Activated CD4-positive, alpha-beta T cell treated with anti-CD3 and anti-CD28 coated beads, Interleukin-2, amount 50 U/mL, for 24 hours (primary cell): Measurements from ENCODE around the gene STXBP6.
"Not testable (repeated sequence)": the region's sequence is repeated elsewhere in the genome, so short reads cannot be mapped to it uniquely, and the experiment has no call there.

ENCODE experiments used
- DNase-seq, 2 donors: peaks; one replicate each; pipeline ENCODE4 v3.0.0-alpha.2; 2020; ENCODE audit warnings: low read depth in 1 of 2, low spot score in 1 of 2

STXBP6 gene

DNA sequence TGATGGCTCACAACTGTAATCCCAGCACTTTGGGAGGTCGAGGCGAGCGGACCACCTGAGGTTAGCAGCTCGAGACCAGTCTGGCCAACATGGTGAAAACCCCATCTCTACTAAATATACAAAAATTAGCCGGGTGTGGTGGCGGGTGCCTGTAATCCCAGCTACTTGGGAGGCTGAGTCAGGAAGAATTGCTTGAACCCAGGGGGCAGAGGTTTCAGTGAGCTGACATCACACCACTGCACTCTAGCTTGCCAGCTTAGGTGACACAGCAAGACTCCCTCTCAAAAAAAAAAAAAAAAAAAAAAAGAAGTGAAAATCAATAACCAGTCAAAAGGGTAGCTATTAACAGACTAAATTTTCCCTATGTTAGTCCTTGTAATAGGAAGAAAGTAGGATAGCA is 213.6 kb downstream of the STXBP6 start:
- not testable (repeated sequence) for DNase-seq

DNA sequence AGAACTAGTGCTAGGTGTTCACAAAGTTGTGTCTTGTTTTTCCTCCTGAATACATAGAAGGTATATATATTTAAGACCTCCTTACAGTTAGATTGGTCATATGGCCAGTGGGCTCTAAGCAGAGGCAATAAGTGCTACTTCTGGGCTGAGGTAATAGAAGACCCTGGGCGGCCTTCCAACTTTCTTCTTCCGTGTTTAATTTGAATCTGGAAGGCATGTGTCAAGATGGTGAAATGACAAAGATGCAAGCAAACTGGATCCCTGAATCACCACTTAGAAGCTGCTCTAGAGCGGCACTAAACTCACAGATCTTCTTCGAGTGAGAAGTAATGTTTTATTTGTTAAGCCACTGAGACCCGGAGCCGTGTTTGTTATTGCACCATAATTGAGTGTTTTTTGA is 215.0 kb downstream of the STXBP6 start:
- no peak for DNase-seq

DNA sequence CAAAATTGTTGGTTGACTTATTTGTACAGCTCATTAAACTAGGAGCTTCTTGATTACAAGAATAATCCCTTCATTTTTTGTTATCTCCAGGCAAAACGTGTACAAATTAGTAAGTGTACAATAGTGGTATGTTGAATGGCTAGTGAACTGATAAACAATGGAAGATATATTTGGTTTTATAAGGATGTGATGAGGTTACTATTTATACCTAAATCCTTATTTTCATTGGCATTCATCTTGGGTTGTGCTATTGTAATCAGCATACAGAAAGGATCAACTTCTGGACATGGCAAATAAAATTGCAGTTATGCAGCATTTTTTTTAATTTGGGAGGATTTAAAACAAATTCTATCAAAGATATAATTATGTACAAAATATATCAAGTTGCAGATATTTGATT is 216.6 kb downstream of the STXBP6 start:
- DNase-seq, result no peak

DNA sequence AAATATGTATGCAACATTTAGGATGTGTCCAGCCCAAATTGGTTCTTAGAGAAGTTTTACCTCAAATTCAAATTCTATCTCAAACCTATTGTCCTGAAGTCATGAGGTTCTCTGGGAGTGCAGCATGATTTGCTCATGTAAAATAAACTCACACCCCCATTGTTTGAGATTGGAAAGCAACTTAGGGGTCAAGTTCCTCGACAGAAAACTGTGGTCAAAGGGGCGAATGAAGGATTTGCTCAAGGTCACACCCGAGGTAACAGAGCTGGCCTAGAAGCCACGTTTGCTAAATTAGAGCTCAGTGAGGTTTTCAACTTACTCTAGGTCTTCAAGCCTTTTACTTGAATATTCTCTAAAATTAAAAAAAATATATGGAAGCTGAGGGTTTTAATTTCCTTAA is 218.3 kb downstream of the STXBP6 start:
- no peak for DNase-seq

DNA sequence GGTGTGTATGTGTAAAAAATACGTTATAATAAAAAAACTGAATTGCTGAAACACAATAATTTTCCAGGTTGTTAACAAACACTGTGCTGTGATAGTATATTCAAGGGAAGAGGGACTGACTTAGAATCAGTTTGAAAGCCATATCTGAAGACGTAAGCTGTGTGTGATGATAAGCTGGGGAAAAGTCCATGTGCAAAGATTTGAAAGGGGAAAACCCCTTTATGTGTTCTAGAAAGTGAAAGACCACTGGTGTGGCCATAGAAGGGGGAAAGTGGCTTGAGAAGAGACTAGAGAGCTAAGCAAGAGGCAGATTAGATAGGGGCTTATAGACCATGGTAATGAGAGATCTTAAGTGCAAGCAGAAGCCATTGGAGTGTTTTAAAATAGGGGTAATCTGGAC is 220.1 kb downstream of the STXBP6 start:
- DNase-seq, result no peak

DNA sequence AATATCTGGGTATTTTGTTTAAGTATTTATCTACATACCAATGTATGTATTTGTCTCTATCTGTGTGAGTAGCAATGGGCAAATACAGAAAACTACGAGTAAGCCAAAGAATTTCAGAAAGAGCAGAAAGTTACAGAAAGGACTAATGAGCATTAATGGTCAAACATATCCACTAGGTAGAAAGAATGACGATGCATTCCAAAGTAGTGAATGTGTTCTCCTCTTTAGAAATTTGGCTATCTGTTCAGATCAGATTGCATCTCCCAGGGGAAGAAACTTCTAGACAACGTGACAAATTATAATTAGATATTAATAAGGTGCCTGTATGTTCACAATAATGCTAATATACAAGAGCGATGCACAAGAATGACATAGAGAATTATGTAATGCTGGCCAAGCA is 221.5 kb downstream of the STXBP6 start:
- DNase-seq, result no peak

DNA sequence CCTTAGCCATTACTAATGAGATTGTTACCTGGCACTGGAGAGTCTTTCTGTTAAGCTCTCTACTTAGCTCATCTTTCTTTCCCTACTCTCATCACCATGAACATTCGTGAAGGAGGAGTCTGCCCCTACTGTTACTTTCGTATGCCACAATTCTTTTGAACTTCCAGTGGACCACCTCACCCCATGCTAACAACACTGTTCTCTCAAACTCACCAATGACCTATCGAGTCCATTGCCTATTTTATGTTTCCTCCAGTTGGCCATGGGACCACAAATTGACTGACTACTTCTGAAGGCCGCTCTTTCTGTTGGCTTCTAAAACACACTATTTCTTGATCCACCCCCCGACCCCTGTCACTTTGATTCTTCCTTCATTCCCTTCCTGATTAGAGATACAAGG is 223.6 kb downstream of the STXBP6 start:
- DNase-seq, result no peak

GRCh38 chr14:24820616-24821015 is 229.3 kb downstream of the STXBP6 start:
- no peak for DNase-seq

DNA sequence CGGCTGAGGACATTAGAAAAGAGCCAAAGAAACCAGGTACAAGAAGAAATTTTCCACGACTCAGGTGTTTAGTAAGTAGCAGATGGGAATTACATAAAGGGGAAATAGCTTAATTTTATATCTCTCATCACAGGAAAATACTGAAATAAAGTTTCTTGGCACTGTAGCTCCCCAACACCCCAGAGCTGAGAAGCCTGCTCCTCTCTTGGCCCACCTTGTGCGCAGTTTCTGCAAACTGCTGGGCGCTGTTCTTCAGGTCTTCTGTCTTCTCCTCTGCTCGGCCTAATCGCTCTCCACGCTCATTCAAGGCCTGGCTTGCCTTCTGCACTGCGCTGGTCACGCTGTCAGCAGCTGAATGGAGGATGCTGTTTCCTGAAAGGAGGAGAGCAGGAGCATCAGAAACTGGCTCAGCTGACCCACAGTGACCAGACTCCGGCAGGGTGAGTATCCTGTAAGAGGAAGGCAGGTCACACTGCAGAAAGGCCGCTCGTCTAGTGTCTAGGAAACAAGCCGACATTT is 231.1 kb downstream of the STXBP6 start:
- DNase-seq, result no peak

DNA sequence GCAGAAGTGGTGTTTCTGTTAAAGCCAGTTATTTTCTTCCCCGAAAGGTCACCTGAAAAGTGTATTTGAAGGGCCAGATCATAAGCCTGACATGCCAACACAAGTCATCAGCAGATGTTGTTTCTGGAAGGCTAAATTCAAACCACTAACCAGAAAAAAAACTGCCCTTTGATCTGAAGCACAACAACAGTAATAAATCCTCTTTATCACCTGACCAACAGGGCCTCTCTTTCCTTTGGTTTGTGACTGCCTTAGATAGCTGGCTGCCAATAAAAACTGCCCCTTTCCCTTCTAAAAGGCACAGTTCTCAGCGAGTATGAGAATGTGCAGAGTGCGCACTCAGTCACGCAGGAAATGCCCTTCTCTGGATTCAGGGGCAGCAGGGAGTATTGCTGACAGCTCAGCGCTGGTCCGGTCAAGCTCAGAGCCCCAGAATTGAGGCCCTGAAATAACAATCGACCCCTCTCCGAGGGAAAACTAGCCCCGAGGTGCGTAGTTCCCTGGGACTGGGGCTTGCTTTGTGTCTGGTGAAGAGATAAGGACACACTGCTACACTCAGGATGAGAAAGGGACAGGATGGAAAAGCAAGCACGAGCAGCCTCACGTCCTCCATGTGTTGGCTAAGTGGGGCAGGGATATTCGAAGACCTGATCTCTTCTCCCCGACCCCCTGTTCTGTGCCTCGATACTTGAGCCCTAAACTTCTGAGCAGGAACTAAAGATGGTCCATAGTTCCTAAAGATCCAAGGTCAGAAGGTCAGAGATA is 231.7 kb downstream of the STXBP6 start:
- no peak for DNase-seq

DNA sequence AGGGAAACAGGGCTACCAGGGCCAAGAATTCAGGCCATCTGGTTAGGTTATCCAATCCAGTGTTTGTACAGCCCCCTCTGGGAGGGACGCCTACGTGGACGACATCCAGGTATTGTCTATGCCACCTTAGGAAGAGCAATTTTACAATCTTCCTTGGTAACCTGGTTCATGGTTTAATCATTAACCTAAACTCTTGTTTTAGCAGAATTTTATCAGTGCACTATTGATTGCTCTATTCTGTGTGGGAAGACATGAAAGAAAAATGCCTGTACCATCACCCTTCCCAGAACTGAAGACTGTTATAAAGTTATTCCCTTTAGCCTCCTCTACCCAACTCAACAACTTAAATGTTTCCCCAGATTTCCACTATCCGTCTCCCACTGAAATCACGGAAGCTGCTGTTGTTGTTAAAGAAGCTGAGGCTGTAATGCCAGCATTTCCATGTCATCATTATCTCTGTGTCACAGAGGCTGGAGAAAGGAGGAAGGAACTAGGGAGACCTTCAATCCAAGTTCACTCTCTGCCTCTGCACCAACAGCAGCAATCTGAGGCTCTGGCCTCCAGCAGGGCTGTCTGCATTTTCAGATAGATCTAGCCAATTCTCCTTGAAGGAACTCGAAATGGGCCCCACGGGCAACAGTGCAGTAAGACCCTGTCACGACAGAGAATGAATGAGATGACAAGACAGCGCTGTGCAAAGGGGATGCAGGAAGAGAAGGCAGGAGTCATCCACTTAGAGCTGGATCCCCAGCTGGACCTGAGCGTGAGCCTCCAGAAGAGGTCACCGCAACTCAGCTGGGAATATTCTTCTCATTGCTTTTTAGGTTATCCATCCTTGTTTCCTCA is 232.5 kb downstream of the STXBP6 start:
- DNase-seq, result no peak

DNA sequence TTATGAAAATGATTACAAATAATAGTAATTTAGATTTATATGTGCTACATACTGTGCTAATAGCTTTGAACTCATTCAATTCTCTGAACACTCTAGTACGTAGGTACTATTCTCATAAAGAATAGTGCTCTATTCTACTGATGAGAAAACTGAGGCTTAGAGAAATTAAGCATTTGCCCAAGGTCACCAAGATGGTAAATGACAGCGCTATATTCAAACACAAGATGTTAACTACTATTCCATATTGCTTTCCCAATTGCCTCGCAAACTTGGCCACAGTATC is 233.1 kb downstream of the STXBP6 start:
- DNase-seq, result no peak

DNA sequence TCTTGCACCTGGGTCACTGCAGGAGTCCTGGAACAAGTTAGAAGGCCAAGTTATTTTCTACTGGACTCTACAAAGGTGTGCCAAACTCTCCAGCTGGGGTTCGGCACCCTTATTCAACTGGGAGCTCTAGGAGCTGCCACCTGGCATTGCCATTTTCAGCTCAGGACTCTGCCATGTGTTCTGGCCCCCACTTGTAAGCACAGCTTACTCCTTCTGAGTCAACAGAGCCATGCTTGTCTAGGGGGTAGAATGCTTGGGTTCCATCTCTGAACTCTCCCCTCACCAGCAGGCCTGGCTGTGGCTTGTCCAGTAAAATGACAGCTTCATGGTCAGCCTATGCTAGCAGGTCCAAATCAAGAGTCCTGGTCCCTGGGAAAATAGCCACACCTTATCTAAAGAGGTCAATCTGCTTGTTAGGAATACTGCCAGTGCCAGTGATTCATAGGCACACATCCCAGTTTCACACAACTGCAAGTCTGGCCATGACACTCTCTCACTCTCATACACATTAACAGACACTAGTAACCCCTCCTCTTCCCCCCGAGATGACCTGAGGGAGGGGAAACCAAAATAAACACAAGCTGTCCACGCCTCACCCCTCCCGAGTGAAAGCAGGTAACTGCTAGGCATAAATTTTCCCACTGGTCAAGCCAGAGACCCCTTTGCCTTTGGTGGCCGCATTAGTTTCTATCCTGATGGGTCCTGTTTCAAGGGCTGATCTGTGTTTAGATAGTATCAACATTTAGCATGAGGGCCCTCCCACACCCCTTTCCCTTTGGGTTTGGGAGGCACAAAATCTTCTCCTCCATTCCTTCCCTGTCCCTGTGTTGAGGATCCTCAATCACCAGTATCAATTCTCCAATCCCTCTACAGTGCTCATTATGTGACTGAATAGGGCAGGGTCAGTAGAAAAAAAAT is 233.7 kb downstream of the STXBP6 start:
- no peak for DNase-seq

DNA sequence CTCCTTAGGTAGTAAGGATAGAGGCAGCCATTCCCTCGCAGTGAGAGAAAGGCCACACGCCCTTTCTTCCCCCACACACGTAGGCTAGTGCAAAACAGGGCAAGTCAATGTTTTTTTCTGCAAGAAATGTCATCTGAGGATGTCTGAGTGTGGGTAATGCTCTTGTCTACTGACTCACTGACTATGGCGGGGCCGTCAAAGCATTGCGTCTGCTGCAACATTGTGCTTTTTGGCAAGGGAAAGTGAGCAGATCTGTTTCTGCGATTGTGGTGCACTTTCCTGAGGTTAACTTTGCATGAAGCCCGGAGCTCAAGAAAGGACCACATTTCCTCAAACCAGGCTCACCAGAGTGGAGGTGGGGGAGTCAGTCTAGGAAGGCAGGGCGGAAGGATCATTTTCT is 234.4 kb downstream of the STXBP6 start:
- DNase-seq, result no peak

DNA sequence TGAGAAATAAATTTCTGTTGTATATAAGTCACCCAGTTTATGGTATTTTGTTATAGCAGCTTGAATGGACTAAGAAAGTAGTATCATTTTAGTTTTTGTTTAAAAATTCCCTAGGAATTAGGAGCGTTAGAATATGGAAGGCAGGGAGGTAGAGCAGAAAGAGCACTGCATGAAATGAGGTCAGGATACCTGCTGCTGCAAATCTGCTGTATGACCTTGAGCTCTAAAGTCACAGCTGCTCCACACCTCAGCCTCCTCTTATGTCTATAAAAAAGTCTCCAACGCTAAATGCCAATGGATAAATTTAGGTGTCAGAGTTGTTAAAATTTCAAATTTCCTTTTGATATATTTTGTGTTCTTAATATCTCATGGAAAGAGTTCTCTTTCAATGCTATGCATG is 235.0 kb downstream of the STXBP6 start:
- no peak for DNase-seq

GRCh38 chr14:24814346-24814745 is 235.6 kb downstream of the STXBP6 start:
- DNase-seq, result no peak

DNA sequence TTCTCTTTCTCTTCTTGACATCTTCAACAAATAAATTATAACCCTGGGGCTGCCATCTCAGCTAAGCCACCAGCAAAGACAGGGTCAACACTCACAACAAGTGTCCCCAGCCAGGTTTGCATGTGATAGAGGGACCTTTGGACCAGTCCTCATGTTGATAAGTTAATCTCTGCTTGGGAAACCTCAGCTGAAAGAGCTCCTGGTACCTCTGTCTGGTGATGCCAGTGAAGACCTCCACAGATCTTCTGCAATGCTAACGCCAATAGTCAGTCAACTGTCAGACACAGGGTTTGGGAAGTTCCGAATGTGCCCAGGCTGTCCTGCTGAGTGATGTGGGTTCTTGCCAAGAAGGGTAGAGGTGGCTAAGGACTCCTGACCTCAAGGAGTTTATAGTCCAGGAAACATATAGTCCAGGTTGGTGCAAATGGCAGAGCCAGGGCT is 236.1 kb downstream of the STXBP6 start:
- DNase-seq, result no peak

DNA sequence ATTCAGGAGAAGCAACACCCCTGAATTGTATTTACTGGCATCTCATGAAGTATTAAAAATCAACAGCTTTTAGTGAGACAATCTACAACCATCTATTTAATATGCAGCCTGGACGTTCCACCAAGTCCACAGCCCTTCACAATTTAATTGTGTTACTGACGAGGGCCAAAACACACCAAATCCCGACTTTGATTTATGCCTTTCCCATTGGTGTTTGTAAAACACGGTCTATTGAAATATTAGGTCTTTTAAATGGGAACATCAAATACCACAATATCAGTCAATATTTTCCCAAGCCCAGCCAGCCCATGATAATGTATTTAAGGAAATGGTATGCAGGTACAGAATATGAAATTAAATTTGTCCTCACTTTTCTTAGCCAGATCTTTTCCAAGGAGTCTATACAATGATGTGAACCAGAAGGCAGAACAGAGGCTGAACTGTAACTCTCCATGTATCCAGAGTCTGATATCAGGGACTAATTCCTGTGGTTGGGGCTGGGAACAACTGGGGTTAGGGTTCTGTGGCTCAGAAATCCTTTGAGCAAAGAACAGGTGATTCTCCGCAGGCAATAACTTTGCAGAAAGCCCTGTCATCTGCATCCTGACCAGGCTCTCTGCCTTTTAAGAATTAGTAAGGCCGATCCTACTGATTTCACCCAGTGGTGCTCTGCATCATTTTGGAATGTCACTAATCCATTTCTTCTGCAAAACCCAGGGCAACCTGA is 236.7 kb downstream of the STXBP6 start:
- DNase-seq, result no peak

DNA sequence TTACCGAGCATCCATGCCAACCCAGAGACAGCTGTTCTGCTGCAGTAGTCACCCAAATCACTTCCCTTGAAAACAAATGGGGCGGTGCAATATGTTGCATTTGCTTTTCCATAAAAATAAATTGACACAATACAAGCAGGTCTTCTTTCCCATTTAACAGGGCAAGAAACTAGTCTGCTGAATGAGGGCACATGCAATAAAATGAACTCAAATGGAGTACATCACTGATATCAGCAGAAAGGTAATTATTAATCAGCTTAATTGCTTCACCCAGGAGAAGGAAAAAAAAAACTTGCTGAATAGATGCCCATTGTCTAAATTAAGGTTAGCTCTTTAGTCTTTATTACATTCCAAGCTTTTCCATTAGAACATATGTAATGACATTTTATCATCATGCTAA is 240.8 kb downstream of the STXBP6 start:
- DNase-seq, result no peak

GRCh38 chr14:24808412-24808811 is 241.5 kb downstream of the STXBP6 start:
- no peak for DNase-seq
